SK-N-MC (cell line): ENCODE measurements around the gene EFHD2.

ENCODE experiments used
- DNase-seq: peaks from one replicate; pipeline ENCODE4 v3.0.0-alpha.2; 2011; ENCODE audit warnings: low read depth, low spot score
- H3K27ac ChIP-seq: fragments of 200-600 bp; sonication (generic); 2 replicates; pipeline ENCODE4 v1.5.1; 2016; ENCODE audit warnings: mixed run types
- H3K36me3 ChIP-seq: fragments of 200-600 bp; sonication (generic); 2 replicates; pipeline ENCODE4 v1.6.1; 2017; ENCODE audit warnings: antibody characterized with exemption, low read length, mixed read lengths; ENCODE audit not compliant: insufficient read depth
- H3K4me3 ChIP-seq: fragments of 200-600 bp; sonication (generic); 2 replicates; pipeline ENCODE4 v1.5.1; 2016
- H3K9ac ChIP-seq: fragments of 200-600 bp; sonication (generic); 2 replicates; pipeline ENCODE4 v1.8.0; 2017; ENCODE audit warnings: mixed run types, mixed read lengths; ENCODE audit not compliant: insufficient read length
- H3K9me3 ChIP-seq: fragments of 200-600 bp; sonication (generic); 2 replicates; pipeline ENCODE4 v1.6.1; 2017; ENCODE audit warnings: low read depth, mild to moderate bottlenecking, antibody characterized with exemption, low read length, moderate library complexity, mixed read lengths
- EZH2 ChIP-seq: fragments of 200-600 bp; sonication (generic); IDR thresholded peaks from one replicate; pipeline ENCODE4 v1.6.1; 2017; ENCODE audit warnings: antibody characterized with exemption
- FOXP2 ChIP-seq: optimal IDR thresholded peaks from 2 replicates; pipeline ENCODE3; 2011; ENCODE audit warnings: mild to moderate bottlenecking, moderate library complexity; ENCODE audit not compliant: insufficient read depth; ENCODE audit errors: extremely low read length, control extremely low read depth
- POLR2AphosphoS5 ChIP-seq: IDR thresholded peaks from 2 replicates; pipeline ENCODE4 v1.6.1; 2012; ENCODE audit warnings: mild to moderate bottlenecking, low read depth, low read length, borderline replicate concordance

Gene EFHD2

GRCh38 chr1:15406614-15407559, 2.8 kb upstream of the EFHD2 start:
- no peaks in the 10 kb centered on the region for H3K9me3 ChIP-seq
- H3K9ac ChIP-seq, result no peak overlapping the region
- no peak overlapping the region for H3K4me3 ChIP-seq
- no peaks in the 10 kb centered on the region for H3K36me3 ChIP-seq
- H3K27ac ChIP-seq, result no peak overlapping the region
- DNase-seq, result no peak
- TF ChIP-seq EZH2 (no peak), FOXP2 (no peak)

- TF ChIP-seq POLR2AphosphoS5 (no peak), EZH2 (no peak), FOXP2 (no peak)
- no peak for DNase-seq
- no peak overlapping the region for H3K4me3 ChIP-seq
- H3K9me3 ChIP-seq, result no peaks in the 10 kb centered on the region
- H3K27ac ChIP-seq, result no peak overlapping the region
- no peaks in the 10 kb centered on the region for H3K36me3 ChIP-seq
- no peak overlapping the region for H3K9ac ChIP-seq
These were observed 2.1 kb upstream of the EFHD2 start for GRCh38 chr1:15407580-15407979.

GRCh38 chr1:15408890-15409387, 749 bp upstream of the EFHD2 start:
- no peak for DNase-seq
- no peaks in the 10 kb centered on the region for H3K36me3 ChIP-seq
- no peak overlapping the region for H3K9ac ChIP-seq
- H3K4me3 ChIP-seq, result peak overlapping the region; percentile 89
- H3K9me3 ChIP-seq, result no peaks in the 10 kb centered on the region
- TF ChIP-seq EZH2, result no peak
- no peak for TF ChIP-seq POLR2AphosphoS5
- H3K27ac ChIP-seq, result no peak overlapping the region

GRCh38 chr1:15410223-15410883, 665 bp downstream of the EFHD2 start:
- no peak for TF ChIP-seq FOXP2
- TF ChIP-seq POLR2AphosphoS5, result no peak
- TF ChIP-seq EZH2, result no peak
- peak overlapping the region; percentile 80 for H3K9ac ChIP-seq
- no peaks in the 10 kb centered on the region for H3K36me3 ChIP-seq
- DNase-seq, result no peak
- H3K9me3 ChIP-seq, result no peaks in the 10 kb centered on the region
- H3K4me3 ChIP-seq, result peak overlapping the region; percentile 89
- no peak overlapping the region for H3K27ac ChIP-seq

GRCh38 chr1:15410884-15411245, 1.2 kb downstream of the EFHD2 start:
- no peaks in the 10 kb centered on the region for H3K9me3 ChIP-seq
- H3K36me3 ChIP-seq, result no peaks in the 10 kb centered on the region
- no peak for TF ChIP-seq POLR2AphosphoS5
- TF ChIP-seq FOXP2, result no peak
- no peak for TF ChIP-seq EZH2
- DNase-seq, result no peak
- peak overlapping the region; percentile 89 for H3K4me3 ChIP-seq
- H3K9ac ChIP-seq, result peak overlapping the region; percentile 80
- H3K27ac ChIP-seq, result no peak overlapping the region

- Histone ChIP-seq H3K36me3 (no peaks in the 10 kb centered on the region), H3K9ac (peak overlapping the region; percentile 15), H3K27ac (no peak overlapping the region), H3K9me3 (no peaks in the 10 kb centered on the region), H3K4me3 (no peak overlapping the region)
- no peak for DNase-seq
- TF ChIP-seq POLR2AphosphoS5 (no peak), EZH2 (no peak), FOXP2 (no peak)
These were observed 2.0 kb downstream of the EFHD2 start for GRCh38 chr1:15411593-15412137.

- no peak overlapping the region for H3K27ac ChIP-seq
- H3K9ac ChIP-seq, result no peak overlapping the region
- DNase-seq, result no peak
- no peak for TF ChIP-seq FOXP2
- TF ChIP-seq POLR2AphosphoS5, result no peak
- TF ChIP-seq EZH2, result no peak
- no peaks in the 10 kb centered on the region for H3K9me3 ChIP-seq
- H3K36me3 ChIP-seq, result no peaks in the 10 kb centered on the region
- no peak overlapping the region for H3K4me3 ChIP-seq
These were observed 2.6 kb downstream of the EFHD2 start for GRCh38 chr1:15412175-15412800.

- H3K36me3 ChIP-seq, result no peaks in the 10 kb centered on the region
- H3K9ac ChIP-seq, result no peak overlapping the region
- no peak overlapping the region for H3K4me3 ChIP-seq
- TF ChIP-seq POLR2AphosphoS5 (no peak), FOXP2 (no peak), EZH2 (no peak)
- H3K27ac ChIP-seq, result no peak overlapping the region
- H3K9me3 ChIP-seq, result no peaks in the 10 kb centered on the region
- no peak for DNase-seq
These were observed 3.2 kb downstream of the EFHD2 start for GRCh38 chr1:15412843-15413242.
